C4-2B (cell line): ENCODE data around the gene TSPAN3.

ENCODE experiments used
- CTCF ChIP-seq: fragments of 450-650 bp; conservative IDR thresholded peaks from 2 replicates; pipeline ENCODE4 v1.5.1; 2017; ENCODE audit warnings: mild to moderate bottlenecking
- ZFX ChIP-seq: fragments of 450-650 bp; IDR thresholded peaks from 2 replicates; pipeline ENCODE4 v1.6.1; 2017

GRCh38 chr15:77119446-77119845, 48.5 kb upstream of the TSPAN3 start:
- TF ChIP-seq CTCF (no peak), ZFX (no peak)
